Naive B cell (primary cell): ENCODE results near the gene AGBL3. TPM values are rescaled to one million over a fixed set of nuclear protein-coding genes. Genes with fewer than 3 reads are reported as not detected.

Source experiments
- ATAC-seq, 2 donors: fragments of 150-1000 bp; cut with Tn5 transposase; 2 replicates each; pipeline ENCODE4 v1.10.0; 2021; ENCODE audit warnings: low read depth in 2 of 2, mild to moderate bottlenecking in 2 of 2, moderate library complexity in 2 of 2
- DNase-seq: peaks from one replicate; pipeline ENCODE4 v3.0.0; 2022
- H3K27ac Mint-ChIP-seq, 6 donors: one replicate each; pipeline ENCODE4 v1.8.0; 2020 to 2022; ENCODE audit warnings: mild to moderate bottlenecking in 6 of 6, mixed read lengths in 6 of 6, moderate library complexity in 5 of 6, inconsistent platforms in 2 of 6
- H3K27me3 Mint-ChIP-seq, 3 donors: one replicate each; pipeline ENCODE4 v1.8.0; 2021 to 2022; ENCODE audit warnings: mixed read lengths in 3 of 3, mild to moderate bottlenecking in 1 of 3
- H3K36me3 Mint-ChIP-seq, 2 donors: one replicate each; pipeline ENCODE4 v1.8.0; 2020 to 2022; ENCODE audit warnings: mixed read lengths in 2 of 2, inconsistent platforms in 1 of 2, mild to moderate bottlenecking in 1 of 2
- H3K4me1 Mint-ChIP-seq, 3 donors: one replicate each; pipeline ENCODE4 v1.8.0; 2020 to 2022; ENCODE audit warnings: mixed read lengths in 3 of 3, inconsistent platforms in 1 of 3, mild to moderate bottlenecking in 1 of 3, moderate library complexity in 1 of 3
- H3K4me3 Mint-ChIP-seq, 8 donors: one replicate each; pipeline ENCODE4 v1.8.0; 2020 to 2022; ENCODE audit warnings: mild to moderate bottlenecking in 8 of 8, mixed read lengths in 8 of 8, moderate library complexity in 8 of 8, inconsistent platforms in 2 of 8
- H3K9me3 Mint-ChIP-seq, 7 donors: one replicate each; pipeline ENCODE4 v1.8.0; 2020 to 2022; ENCODE audit warnings: mixed read lengths in 7 of 7, mild to moderate bottlenecking in 5 of 7, inconsistent platforms in 2 of 7, moderate library complexity in 1 of 7
- polyA plus RNA-seq, 6 donors: library from polyadenylated mRNA; unstranded; fragments of 300-500 nt; fragmentation: Illumina TruSeq; gene quantifications; one replicate each; pipeline ENCODE4 v1.2.3, GENCODE V29; 2021; ENCODE audit warnings: low read depth in 6 of 6

AGBL3 gene
- polyA plus RNA-seq, 6 donors from 2014 or later, result 0.65 to 1.5 (median 1.1) TPM; not detected in 2

- peak overlapping the region; percentile 87 to 99 (median 96) for H3K27ac Mint-ChIP-seq
- H3K4me1 Mint-ChIP-seq, result peaks cover 63 to 89% (median 73%) of the 10 kb centered on the region in 3 donors
- DNase-seq (no peak), ATAC-seq (no peak)
- peak overlapping the region; percentile 79 to 96 (median 90) for H3K4me3 Mint-ChIP-seq
- no peaks in the 10 kb centered on the region for H3K27me3 Mint-ChIP-seq
- peaks cover 27 to 32% of the 10 kb centered on the region in 2 donors for H3K36me3 Mint-ChIP-seq
- H3K9me3 Mint-ChIP-seq, result peaks cover 3 to 23% (median 18%) of the 10 kb centered on the region in 7 donors
Measured at GRCh38 chr7:135150072-135150782, 163.9 kb downstream of the AGBL3 start.

- Mint-ChIP-seq H3K4me3 (peak overlapping the region; percentile 43 to 96 (median 88)), H3K4me1 (peaks cover 59 to 91% (median 74%) of the 10 kb centered on the region in 3 donors), H3K36me3 (peaks cover 29 to 38% of the 10 kb centered on the region in 2 donors), H3K27me3 (no peaks in the 10 kb centered on the region), H3K9me3 (peaks cover 10 to 32% (median 26%) of the 10 kb centered on the region in 7 donors), H3K27ac (peak overlapping the region; percentile 87 to 99 (median 96))
- DNase-seq (no peak), ATAC-seq (no peak)
Measured at GRCh38 chr7:135151132-135151531, 164.8 kb downstream of the AGBL3 start.

GRCh38 chr7:135151533-135151932 lies 165.2 kb downstream of the AGBL3 start:
- peaks cover 33 to 42% of the 10 kb centered on the region in 2 donors for H3K36me3 Mint-ChIP-seq
- peak overlapping the region; percentile 87 to 99 (median 96) for H3K27ac Mint-ChIP-seq
- H3K27me3 Mint-ChIP-seq, result no peaks in the 10 kb centered on the region
- ATAC-seq (peak; percentile 41 to 54), DNase-seq (peak; percentile 52)
- H3K4me1 Mint-ChIP-seq, result peaks cover 55 to 91% (median 72%) of the 10 kb centered on the region in 3 donors
- peak overlapping the region; percentile 43 to 96 (median 88) for H3K4me3 Mint-ChIP-seq
- H3K9me3 Mint-ChIP-seq, result peaks cover 14 to 36% (median 30%) of the 10 kb centered on the region in 7 donors

GRCh38 chr7:135152442-135152841 lies 166.1 kb downstream of the AGBL3 start:
- Mint-ChIP-seq H3K9me3 (peaks cover 17 to 43% (median 37%) of the 10 kb centered on the region in 7 donors), H3K4me1 (peaks cover 54 to 91% (median 71%) of the 10 kb centered on the region in 3 donors), H3K27ac (peak overlapping the region in 5 of 6 donors; percentile 22 to 98 (median 87)), H3K4me3 (no peak overlapping the region), H3K36me3 (peaks cover 42 to 51% of the 10 kb centered on the region in 2 donors), H3K27me3 (no peaks in the 10 kb centered on the region)
- DNase-seq (no peak), ATAC-seq (no peak)

- DNase-seq (no peak), ATAC-seq (no peak)
- Mint-ChIP-seq H3K27ac (no peak overlapping the region), H3K4me1 (peaks cover 53 to 81% (median 71%) of the 10 kb centered on the region in 3 donors), H3K36me3 (peaks cover 48 to 51% of the 10 kb centered on the region in 2 donors), H3K9me3 (peaks cover 17 to 43% (median 37%) of the 10 kb centered on the region in 7 donors), H3K27me3 (no peaks in the 10 kb centered on the region), H3K4me3 (no peak overlapping the region)
Measured at GRCh38 chr7:135154734-135155133, 168.4 kb downstream of the AGBL3 start.

GRCh38 chr7:135156290-135156689 lies 170.0 kb downstream of the AGBL3 start:
- Mint-ChIP-seq H3K4me1 (peaks cover 57 to 81% (median 75%) of the 10 kb centered on the region in 3 donors), H3K27me3 (no peaks in the 10 kb centered on the region), H3K4me3 (peak overlapping the region in 1 of 8 donors; percentile 59), H3K36me3 (peaks cover 47 to 48% of the 10 kb centered on the region in 2 donors), H3K9me3 (peaks cover 16 to 43% (median 37%) of the 10 kb centered on the region in 7 donors), H3K27ac (no peak overlapping the region)
- DNase-seq, result no peak
- no peak for ATAC-seq

- Mint-ChIP-seq H3K27me3 (no peaks in the 10 kb centered on the region), H3K27ac (peak overlapping the region in 2 of 6 donors; percentile 39 to 53), H3K36me3 (peaks cover 36 to 37% of the 10 kb centered on the region in 2 donors), H3K4me1 (peaks cover 60 to 75% (median 74%) of the 10 kb centered on the region in 3 donors), H3K9me3 (peaks cover 14 to 38% (median 37%) of the 10 kb centered on the region in 7 donors), H3K4me3 (peak overlapping the region in 1 of 8 donors; percentile 10)
- ATAC-seq, result no peak
- no peak for DNase-seq
Measured at GRCh38 chr7:135158141-135158655, 171.9 kb downstream of the AGBL3 start.

GRCh38 chr7:135158874-135159273 lies 172.6 kb downstream of the AGBL3 start:
- Mint-ChIP-seq H3K4me1 (peaks cover 57 to 72% (median 70%) of the 10 kb centered on the region in 3 donors), H3K27ac (peak overlapping the region in 4 of 6 donors; percentile 39 to 90 (median 80)), H3K9me3 (peaks cover 14 to 34% (median 32%) of the 10 kb centered on the region in 7 donors), H3K4me3 (peak overlapping the region in 2 of 8 donors; percentile 1 to 62), H3K36me3 (peaks cover 32% of the 10 kb centered on the region in 2 donors), H3K27me3 (no peaks in the 10 kb centered on the region)
- DNase-seq, result no peak
- no peak for ATAC-seq

- no peak for DNase-seq
- no peak for ATAC-seq
- Mint-ChIP-seq H3K27me3 (no peaks in the 10 kb centered on the region), H3K4me1 (peaks cover 51 to 71% (median 64%) of the 10 kb centered on the region in 3 donors), H3K36me3 (peaks cover 26 to 29% of the 10 kb centered on the region in 2 donors), H3K27ac (peak overlapping the region in 3 of 6 donors; percentile 65 to 90 (median 86)), H3K4me3 (peak overlapping the region in 4 of 8 donors; percentile 2 to 69 (median 60)), H3K9me3 (peaks cover 10 to 28% (median 26%) of the 10 kb centered on the region in 7 donors)
Measured at GRCh38 chr7:135159359-135160085, 173.2 kb downstream of the AGBL3 start.

GRCh38 chr7:135160098-135160857 lies 174.0 kb downstream of the AGBL3 start:
- Mint-ChIP-seq H3K27ac (peak overlapping the region; percentile 46 to 90 (median 78)), H3K9me3 (peaks cover 8 to 21% (median 18%) of the 10 kb centered on the region in 7 donors), H3K4me1 (peaks cover 45 to 67% (median 56%) of the 10 kb centered on the region in 3 donors), H3K27me3 (no peaks in the 10 kb centered on the region), H3K36me3 (peaks cover 18 to 26% of the 10 kb centered on the region in 2 donors), H3K4me3 (peak overlapping the region; percentile 30 to 87 (median 67))
- ATAC-seq (peak; percentile 5 to 24), DNase-seq (no peak)

GRCh38 chr7:135160858-135161653 lies 174.7 kb downstream of the AGBL3 start:
- peaks cover 13 to 25% of the 10 kb centered on the region in 2 donors for H3K36me3 Mint-ChIP-seq
- DNase-seq (peak; percentile 25), ATAC-seq (peak; percentile 78 to 83)
- peak overlapping the region; percentile 30 to 87 (median 71) for H3K4me3 Mint-ChIP-seq
- peak overlapping the region; percentile 51 to 87 (median 77) for H3K27ac Mint-ChIP-seq
- H3K9me3 Mint-ChIP-seq, result peaks cover 6 to 15% (median 11%) of the 10 kb centered on the region in 7 donors
- no peaks in the 10 kb centered on the region for H3K27me3 Mint-ChIP-seq
- peaks cover 45 to 71% (median 53%) of the 10 kb centered on the region in 3 donors for H3K4me1 Mint-ChIP-seq

GRCh38 chr7:135161669-135162068 lies 175.4 kb downstream of the AGBL3 start:
- H3K36me3 Mint-ChIP-seq, result peaks cover 7 to 19% of the 10 kb centered on the region in 2 donors
- peaks cover 2 to 9% (median 5%) of the 10 kb centered on the region in 7 donors for H3K9me3 Mint-ChIP-seq
- DNase-seq (no peak), ATAC-seq (no peak)
- peak overlapping the region in 7 of 8 donors; percentile 5 to 77 (median 56) for H3K4me3 Mint-ChIP-seq
- H3K4me1 Mint-ChIP-seq, result peaks cover 45 to 69% (median 55%) of the 10 kb centered on the region in 3 donors
- H3K27me3 Mint-ChIP-seq, result no peaks in the 10 kb centered on the region
- H3K27ac Mint-ChIP-seq, result peak overlapping the region in 5 of 6 donors; percentile 33 to 87 (median 81)
